ENCODE data around the gene PPP3R2.
"Not testable (repeated sequence)": the region's sequence is repeated elsewhere in the genome, so short reads cannot be mapped to it uniquely, and the experiment has no call there.

- TF ChIP-seq ZFP36 (IDR thresholded peaks at IDR 0.05; ENCODE audit: borderline replicate concordance, partially characterized antibody); EP300 (IDR thresholded peaks at IDR 0.05); POLR2A (IDR thresholded peaks at IDR 0.05; ENCODE audit: low read length); ESRRA (IDR thresholded peaks at IDR 0.05; ENCODE audit: borderline replicate concordance, low read length); CHD4 (IDR thresholded peaks at IDR 0.05; ENCODE audit: borderline replicate concordance); CEBPB (IDR thresholded peaks at IDR 0.05); TFCP2L1 (CRISPR knock-in tag; IDR thresholded peaks at IDR 0.05); JUN (IDR thresholded peaks at IDR 0.05); EHMT2 (IDR thresholded peaks at IDR 0.05; ENCODE audit: low read depth); SMC3 (IDR thresholded peaks at IDR 0.05); JUNB (IDR thresholded peaks at IDR 0.05): not testable (repeated sequence)
- TF ChIP-seq, protein P1, sequence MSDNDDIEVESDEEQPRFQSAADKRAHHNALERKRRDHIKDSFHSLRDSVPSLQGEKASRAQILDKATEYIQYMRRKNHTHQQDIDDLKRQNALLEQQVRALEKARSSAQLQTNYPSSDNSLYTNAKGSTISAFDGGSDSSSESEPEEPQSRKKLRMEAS (IDR thresholded peaks at IDR 0.05), result not testable (repeated sequence)
- TF ChIP-seq, protein P2, sequence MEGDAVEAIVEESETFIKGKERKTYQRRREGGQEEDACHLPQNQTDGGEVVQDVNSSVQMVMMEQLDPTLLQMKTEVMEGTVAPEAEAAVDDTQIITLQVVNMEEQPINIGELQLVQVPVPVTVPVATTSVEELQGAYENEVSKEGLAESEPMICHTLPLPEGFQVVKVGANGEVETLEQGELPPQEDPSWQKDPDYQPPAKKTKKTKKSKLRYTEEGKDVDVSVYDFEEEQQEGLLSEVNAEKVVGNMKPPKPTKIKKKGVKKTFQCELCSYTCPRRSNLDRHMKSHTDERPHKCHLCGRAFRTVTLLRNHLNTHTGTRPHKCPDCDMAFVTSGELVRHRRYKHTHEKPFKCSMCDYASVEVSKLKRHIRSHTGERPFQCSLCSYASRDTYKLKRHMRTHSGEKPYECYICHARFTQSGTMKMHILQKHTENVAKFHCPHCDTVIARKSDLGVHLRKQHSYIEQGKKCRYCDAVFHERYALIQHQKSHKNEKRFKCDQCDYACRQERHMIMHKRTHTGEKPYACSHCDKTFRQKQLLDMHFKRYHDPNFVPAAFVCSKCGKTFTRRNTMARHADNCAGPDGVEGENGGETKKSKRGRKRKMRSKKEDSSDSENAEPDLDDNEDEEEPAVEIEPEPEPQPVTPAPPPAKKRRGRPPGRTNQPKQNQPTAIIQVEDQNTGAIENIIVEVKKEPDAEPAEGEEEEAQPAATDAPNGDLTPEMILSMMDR (IDR thresholded peaks at IDR 0.05), result peak; percentile 36; the same call in 2 of the 3 replicates
- TF ChIP-seq, protein P3, sequence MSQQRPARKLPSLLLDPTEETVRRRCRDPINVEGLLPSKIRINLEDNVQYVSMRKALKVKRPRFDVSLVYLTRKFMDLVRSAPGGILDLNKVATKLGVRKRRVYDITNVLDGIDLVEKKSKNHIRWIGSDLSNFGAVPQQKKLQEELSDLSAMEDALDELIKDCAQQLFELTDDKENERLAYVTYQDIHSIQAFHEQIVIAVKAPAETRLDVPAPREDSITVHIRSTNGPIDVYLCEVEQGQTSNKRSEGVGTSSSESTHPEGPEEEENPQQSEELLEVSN (IDR thresholded peaks at IDR 0.05; ENCODE audit: borderline replicate concordance, low read depth), result not testable (repeated sequence)
These were observed 45.2 kb downstream of the PPP3R2 start for GRCh38 chr9:101549472-101550098.
